HG02870 (cell line): ENCODE data around the gene MPZL1.

Experiments
- ATAC-seq: cut with Tn5 transposase; IDR thresholded peaks from one replicate; pipeline ENCODE4 v1.9.1; 2021; ENCODE audit warnings: mild to moderate bottlenecking, moderate library complexity; ENCODE audit not compliant: unreplicated experiment

Gene MPZL1

DNA sequence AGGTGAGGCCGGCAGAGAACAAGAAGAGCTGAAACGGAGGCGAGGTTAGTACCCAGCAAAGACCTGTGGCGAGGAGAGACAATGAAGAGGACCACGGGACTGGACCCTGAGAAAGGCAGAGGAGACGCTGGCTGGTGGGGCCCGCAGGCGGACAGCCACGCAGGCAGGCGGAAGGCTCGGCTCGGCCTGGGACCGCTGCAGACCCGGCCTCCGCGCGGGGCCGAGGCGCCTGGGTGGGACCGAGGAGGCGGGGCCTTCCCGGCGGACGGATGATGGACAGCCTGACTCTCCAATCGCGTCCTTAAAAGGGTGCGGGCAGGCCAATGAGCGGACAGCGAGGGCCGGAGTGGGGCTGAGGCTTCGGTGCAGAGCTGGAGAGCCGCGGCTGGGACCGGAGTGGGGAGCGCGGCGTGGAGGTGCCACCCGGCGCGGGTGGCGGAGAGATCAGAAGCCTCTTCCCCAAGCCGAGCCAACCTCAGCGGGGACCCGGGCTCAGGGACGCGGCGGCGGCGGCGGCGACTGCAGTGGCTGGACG, at the start of gene MPZL1:
MPZL1 (plus strand) TSS at position 366 of the 535 bp plus-strand sequence. CDS start 170 bp downstream, outside the sequence.
- ATAC-seq = peak; percentile 90

GRCh38 chr1:167672831-167673230, 49.0 kb upstream of the MPZL1 start:
- no peak for ATAC-seq

DNA sequence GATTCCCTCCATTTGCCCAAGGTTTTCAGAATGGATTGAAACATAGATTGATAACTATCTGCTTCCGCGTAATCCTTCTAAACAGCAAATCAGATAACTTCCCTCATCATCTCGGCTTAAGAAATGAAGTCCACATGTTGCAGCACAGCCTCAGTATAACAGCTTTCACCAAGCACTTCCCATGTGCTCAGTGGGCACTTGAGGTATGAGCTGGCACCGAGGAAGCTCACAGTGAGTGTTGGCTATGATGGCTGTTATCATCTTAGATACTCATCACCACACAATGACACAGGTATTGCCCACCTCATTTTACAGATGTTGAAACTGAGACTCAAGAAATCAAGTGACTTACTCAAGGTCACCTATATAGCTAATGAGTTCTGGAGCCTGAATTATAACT, 48.5 kb upstream of the MPZL1 start:
- ATAC-seq = no peak

GRCh38 chr1:167674156-167674555, 47.6 kb upstream of the MPZL1 start:
- no peak for ATAC-seq

DNA sequence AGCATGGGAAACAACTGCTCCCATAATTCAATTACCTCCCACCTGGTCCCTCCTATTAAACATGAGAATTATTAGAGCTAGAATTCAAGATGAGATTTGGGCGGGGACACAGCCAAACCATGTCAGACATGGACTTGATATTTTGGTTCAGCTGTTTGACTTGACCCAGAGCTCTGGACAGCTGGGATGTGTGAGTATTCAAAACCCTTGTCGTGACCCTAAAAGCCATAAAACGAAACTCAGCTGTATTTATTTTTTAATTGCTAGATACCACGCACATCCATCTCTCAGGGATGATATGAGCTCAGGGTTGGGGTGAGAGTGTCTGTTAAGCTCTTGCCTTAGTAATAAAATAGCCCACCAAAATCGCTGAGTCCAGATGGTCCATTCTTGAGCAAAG, 46.3 kb upstream of the MPZL1 start:
- ATAC-seq = no peak

DNA sequence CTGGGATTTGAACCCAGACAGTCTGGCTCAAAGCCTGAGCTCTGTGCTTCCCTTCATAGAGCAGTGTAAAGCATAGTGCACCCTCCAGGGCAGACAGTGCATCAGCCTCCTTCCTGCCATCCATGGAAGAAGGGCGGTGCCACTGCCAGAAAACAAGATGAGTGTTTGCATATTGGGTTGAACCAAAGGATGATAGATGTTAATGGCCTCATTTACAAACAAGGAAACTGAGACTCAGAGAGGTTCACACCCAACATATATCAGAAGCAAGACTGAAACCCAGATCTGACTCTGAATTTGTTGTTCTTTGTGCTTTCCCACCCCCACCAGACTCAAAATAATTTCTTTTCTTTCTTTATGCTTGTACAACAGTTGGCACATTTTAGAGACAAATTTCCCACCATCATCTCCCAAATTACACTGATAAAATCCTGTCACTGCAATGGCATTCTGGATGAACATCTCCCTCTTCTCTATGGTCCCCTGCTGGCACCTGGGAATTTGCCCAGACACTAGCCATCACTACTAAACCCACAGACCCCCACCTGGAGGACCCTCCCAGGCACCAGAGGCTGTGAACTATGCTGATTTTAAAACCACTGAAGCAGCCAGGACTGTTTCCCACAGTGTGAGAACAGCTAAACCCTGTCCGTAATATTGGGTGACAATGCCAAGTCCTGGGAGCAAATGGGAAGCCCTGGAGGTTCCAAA, 45.4 kb upstream of the MPZL1 start:
- peak; percentile 59 for ATAC-seq

- peak; percentile 29 for ATAC-seq
These were observed 44.6 kb upstream of the MPZL1 start for GRCh38 chr1:167676916-167677848.

DNA sequence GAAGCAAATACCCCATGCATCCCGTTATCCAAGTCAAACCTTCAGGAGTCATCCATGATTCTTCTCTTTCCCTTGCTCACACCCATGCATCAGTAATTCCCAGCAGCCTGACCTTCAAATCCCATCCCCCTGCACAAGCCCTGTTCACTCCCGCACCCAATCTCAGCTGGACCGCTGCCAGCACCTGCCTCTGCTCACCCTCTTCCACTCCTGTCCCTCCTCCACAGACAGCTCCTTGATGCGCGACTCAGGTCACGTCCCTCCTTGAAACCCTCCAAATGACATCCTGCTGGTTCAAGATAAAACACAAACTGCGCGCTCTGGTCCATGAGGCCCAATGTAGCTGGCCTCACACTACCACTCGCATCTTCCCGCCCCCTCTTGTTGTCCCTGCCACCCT, 43.4 kb upstream of the MPZL1 start:
- ATAC-seq = no peak

DNA sequence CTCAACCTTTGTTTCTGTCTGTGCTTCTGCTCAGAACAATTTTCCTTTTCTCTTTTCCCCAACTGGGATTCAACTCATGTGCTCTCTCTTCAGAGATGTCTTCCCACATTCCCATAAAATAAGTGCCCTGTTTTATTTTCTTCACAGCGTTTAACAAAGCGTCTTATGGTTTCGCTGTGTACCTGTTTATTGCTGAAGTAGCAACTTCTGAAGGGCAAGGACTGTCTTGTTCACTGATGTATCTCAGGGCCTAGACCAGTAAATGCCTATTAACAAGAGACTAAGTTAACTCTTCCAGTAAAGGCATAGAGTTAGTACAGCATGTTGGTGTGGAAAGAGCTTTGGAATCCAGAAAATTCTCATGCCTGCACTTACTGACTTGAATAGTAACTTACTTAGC, 42.9 kb upstream of the MPZL1 start:
- no peak for ATAC-seq

- ATAC-seq = no peak
These were observed 42.1 kb upstream of the MPZL1 start for GRCh38 chr1:167679714-167680113.

- no peak for ATAC-seq
These were observed 40.8 kb upstream of the MPZL1 start for GRCh38 chr1:167681024-167681423.

- ATAC-seq = no peak
These were observed 40.2 kb upstream of the MPZL1 start for GRCh38 chr1:167681451-167682098.

DNA sequence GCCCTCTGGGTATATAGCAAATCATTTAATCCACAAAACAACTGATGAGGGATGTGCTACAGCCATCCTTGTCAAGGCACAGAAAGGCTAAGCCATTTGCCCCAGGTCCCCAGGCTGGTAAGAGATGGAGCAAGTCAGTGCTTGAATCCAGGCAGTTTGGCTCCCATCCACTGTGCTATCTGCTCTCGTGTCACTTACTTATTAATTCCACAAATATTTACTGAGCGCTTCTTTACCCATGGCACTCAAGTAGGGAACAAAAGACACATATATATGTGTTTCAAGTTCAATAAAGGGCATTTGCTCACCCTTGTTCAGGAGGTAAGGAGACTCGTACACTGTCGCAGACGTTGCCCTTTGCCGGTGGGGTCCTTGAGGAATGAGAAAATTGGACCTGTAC, 38.6 kb upstream of the MPZL1 start:
- ATAC-seq = no peak

GRCh38 chr1:167683641-167684502, 37.9 kb upstream of the MPZL1 start:
- ATAC-seq = no peak

GRCh38 chr1:167685844-167686243, 35.9 kb upstream of the MPZL1 start:
- ATAC-seq = no peak

- peak; percentile 61 for ATAC-seq
These were observed 33.8 kb upstream of the MPZL1 start for GRCh38 chr1:167687919-167688519.

GRCh38 chr1:167689567-167689920, 32.2 kb upstream of the MPZL1 start:
- no peak for ATAC-seq

- ATAC-seq = no peak
These were observed 31.7 kb upstream of the MPZL1 start for GRCh38 chr1:167690053-167690452.

DNA sequence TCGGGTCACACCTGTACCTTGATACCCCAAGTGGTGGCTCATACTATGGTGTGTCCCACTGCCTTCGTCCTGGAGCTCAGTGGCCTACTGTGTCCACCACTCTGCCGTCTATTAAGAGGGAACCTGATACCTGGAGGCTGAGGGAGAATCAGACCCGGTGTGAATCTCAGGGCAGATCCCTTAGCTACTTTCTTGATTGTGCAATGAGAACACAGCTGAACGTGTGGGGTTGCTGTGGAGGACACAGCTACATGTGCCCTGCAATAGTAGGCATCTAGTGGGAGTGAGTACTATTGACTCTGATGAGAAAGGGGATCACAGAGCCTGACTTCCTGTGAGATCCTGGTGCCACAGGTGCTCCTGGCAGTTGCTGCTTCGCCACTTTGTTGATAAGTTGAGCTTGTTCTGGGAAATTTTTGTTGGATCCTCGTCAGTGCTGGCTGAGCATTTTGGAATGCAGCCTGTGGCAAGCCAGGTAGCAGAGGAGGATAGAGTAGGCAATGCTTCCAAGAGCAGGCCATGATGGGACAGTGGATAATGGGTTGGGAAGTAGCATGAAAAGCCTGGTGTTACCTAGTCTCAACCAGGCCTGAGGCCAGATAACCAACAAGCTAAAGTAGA, 28.2 kb upstream of the MPZL1 start:
- ATAC-seq = no peak

DNA sequence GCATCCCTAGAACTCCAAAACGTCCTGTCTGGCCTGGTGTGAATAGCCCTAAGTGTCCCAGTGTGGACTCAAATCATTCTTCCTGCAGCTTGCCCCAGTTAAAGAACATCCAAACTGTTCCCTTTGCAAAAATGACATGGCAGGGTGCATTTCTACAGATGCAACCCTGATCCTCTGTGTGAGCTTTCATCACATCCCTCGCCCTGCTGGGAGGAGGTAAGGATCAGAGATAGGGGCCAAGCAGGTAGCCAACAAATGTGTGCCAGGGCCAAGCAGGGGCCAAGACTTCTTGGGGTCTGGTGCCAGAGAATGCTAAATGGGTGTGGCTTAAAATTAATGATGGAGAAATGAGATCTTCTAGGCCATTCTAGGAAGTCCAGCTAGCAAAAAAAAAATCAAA, 27.1 kb upstream of the MPZL1 start:
- no peak for ATAC-seq
